GM10248 (cell line): ENCODE results near the gene PRIMA1.

ENCODE experiments used
- CTCF ChIA-PET: fragments of 300-600 bp; sonication (Branson Sonifier 250); formaldehyde crosslinking; extraction: SDS; loops from one replicate; lab custom pipeline; 2021; ENCODE audit warnings: antibody characterized with exemption; lab: Yijun Ruan, JAX
- POLR2A ChIA-PET: fragments of 350-650 bp; sonication (Branson Sonifier 250); formaldehyde crosslinking; extraction: SDS; loops from one replicate; lab custom pipeline; 2020; ENCODE audit warnings: antibody characterized with exemption; lab: Yijun Ruan, JAX
- DNase-seq: peaks from one replicate; pipeline ENCODE4 v3.0.0; 2012; ENCODE audit errors: extremely low spot score
- CTCF ChIP-seq: IDR thresholded peaks from 2 replicates; pipeline ENCODE4 v1.5.1; 2012; ENCODE audit warnings: mild to moderate bottlenecking, low read depth; ENCODE audit errors: extremely low read depth, missing control alignments, control extremely low read depth

The PRIMA1 gene

DNA sequence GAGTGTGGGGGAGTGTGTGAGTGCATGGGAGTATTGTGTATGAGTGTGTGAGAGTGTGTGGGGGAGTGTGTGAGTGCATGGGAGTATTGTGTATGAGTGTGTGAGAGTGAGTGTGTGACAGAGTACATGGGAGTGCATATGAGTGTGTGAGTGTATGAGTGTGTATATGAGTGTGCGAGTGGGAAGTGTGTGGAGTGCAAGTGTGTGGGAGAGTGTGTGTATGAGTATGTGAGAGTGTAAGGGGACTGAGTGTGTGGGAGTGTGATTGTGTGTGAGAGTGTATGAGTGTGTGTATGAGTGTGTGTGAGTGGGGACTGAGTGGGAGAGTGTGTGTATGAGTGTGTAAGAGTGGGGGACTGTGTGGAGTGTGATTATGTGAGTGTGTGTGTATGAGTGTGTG lies 40.7 kb downstream of the PRIMA1 start:
- no peak for DNase-seq
- no peak for TF ChIP-seq CTCF
- CTCF ChIA-PET = no interaction called here
- POLR2A ChIA-PET = no interaction called here

- TF ChIP-seq CTCF = no peak
- ChIA-PET CTCF (no interaction called here), POLR2A (no interaction called here)
- DNase-seq = no peak
Measured at GRCh38 chr14:93747102-93747501, 41.2 kb downstream of the PRIMA1 start.

DNA sequence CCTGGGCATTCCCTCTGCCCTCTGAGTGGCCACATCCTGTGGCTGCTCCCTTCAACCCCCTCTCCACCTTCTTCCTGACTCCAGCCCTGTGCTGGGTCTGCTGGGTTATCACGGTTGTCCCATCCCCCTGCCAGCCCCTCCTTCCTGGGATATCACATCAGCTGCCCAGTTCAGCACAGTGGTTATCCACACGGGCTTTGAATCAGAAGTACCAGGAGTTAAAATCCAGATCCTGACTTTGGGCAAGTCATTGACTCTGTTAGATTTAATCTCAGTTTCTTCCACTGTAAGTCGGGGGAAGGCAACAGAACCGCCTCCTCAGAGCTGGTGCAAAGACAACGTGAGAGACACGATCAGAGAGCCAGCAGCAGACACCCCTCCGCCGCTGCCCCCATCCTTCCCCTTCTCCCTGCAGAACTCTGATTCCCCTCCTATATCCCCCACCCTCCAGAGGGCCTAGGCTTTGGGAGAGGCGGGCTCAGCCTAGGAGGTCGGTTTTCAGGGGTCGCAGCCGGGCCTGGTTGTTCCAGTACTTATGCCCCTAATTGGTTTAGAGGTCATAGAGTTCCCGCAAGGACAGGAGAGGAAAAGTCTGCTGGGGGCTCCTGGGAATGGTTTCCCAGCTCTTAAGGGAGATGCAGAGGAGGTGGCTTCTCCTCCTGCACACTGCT lies 42.5 kb downstream of the PRIMA1 start:
- ChIA-PET CTCF (no interaction called here), POLR2A (no interaction called here)
- no peak for TF ChIP-seq CTCF
- no peak for DNase-seq

GRCh38 chr14:93744876-93745275 lies 43.4 kb downstream of the PRIMA1 start:
- TF ChIP-seq CTCF = no peak
- DNase-seq = no peak
- ChIA-PET CTCF (no interaction called here), POLR2A (no interaction called here)

DNA sequence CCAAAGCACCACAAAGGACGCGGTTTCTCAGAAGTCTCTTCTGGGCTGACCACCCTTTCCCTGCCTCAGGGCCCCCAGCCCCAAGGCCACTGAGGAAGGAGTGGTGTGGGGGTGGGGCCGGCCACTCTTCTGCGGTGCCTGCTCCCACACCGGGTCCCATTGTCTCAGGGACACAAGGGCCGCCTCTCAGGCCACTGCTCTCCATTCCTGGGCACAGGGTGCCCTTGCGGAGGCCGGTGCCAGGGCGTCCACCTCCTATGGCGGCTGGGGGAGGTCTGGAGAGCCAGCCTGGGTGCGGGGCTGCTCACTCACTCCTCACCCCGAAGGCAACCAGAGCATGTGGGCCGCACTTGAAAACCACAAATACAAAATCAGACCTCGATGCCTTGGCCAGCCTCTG lies 44.1 kb downstream of the PRIMA1 start:
- TF ChIP-seq CTCF = no peak
- DNase-seq = no peak
- POLR2A ChIA-PET = no interaction called here
- CTCF ChIA-PET = no interaction called here

- ChIA-PET CTCF (no interaction called here), POLR2A (interaction anchor here (0.6 kb wide), 1 partner anchor 386 kb away, joined by 3 read pairs; no protein-coding TSS in a partner anchor)
- TF ChIP-seq CTCF = no peak
- no peak for DNase-seq
Measured at GRCh38 chr14:93743270-93744060, 44.8 kb downstream of the PRIMA1 start.
